ENCODE results near the gene CARM1. TPM values are rescaled to one million over a fixed set of nuclear protein-coding genes. Genes with fewer than 3 reads are reported as not detected.

CARM1 gene
- polyA plus RNA-seq, 1 experiment, result 23.5 TPM

DNA sequence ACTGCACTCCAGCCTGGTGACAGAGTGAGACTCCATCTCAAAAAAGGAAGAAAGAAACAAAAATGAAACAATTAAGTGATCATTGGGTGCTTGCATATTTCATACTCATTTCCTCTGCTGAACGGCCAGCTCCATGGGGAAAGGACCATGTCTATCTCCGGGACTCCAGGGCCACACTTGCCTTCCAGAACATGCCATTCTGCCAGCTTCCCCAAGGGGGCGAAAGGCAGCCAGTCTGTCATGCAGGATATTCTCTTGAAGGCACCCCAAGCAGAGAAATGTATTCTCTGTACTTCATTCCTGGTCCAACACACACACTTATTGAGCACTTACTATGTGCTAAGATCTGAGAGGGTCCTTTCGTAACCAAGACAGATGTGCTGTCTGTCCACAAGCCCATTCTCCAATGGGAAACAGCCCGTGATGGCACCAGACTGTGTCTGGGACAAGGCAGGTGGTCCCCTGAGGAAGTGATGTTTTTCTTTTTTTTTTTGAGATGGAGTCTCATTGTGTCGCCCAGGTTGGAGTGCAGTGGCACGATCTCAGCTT, 10.2 kb upstream of the CARM1 start:
- no peak for DNase-seq (ENCODE audit: low read depth, low spot score)
- no peaks in the 10 kb centered on the region; the same call in 1 of the 2 replicates for H3K9me3 ChIP-seq (ENCODE audit: control insufficient read depth, insufficient read depth, low read length)
- H3K27me3 ChIP-seq (ENCODE audit: control insufficient read depth, insufficient read depth, low read length), result no peaks in the 10 kb centered on the region
- H3K27ac ChIP-seq (ENCODE audit: low read depth, low read length), result peak overlapping the region; percentile 31
- ChIA-PET POLR2A (no interaction called here), CTCF (interaction anchor here (0.6 to 5.3 kb wide), 5 partner anchors 24 to 142 kb away, joined by 3 to 114 read pairs (median 4); partner anchors contain the start of gene DNM2)
- H3K4me3 ChIP-seq (ENCODE audit: low read depth, low read length), result no peak overlapping the region
- TF ChIP-seq, protein P1, sequence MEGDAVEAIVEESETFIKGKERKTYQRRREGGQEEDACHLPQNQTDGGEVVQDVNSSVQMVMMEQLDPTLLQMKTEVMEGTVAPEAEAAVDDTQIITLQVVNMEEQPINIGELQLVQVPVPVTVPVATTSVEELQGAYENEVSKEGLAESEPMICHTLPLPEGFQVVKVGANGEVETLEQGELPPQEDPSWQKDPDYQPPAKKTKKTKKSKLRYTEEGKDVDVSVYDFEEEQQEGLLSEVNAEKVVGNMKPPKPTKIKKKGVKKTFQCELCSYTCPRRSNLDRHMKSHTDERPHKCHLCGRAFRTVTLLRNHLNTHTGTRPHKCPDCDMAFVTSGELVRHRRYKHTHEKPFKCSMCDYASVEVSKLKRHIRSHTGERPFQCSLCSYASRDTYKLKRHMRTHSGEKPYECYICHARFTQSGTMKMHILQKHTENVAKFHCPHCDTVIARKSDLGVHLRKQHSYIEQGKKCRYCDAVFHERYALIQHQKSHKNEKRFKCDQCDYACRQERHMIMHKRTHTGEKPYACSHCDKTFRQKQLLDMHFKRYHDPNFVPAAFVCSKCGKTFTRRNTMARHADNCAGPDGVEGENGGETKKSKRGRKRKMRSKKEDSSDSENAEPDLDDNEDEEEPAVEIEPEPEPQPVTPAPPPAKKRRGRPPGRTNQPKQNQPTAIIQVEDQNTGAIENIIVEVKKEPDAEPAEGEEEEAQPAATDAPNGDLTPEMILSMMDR (IDR thresholded peaks at IDR 0.05; ENCODE audit: low read depth, low read length), result peak; percentile 56

DNA sequence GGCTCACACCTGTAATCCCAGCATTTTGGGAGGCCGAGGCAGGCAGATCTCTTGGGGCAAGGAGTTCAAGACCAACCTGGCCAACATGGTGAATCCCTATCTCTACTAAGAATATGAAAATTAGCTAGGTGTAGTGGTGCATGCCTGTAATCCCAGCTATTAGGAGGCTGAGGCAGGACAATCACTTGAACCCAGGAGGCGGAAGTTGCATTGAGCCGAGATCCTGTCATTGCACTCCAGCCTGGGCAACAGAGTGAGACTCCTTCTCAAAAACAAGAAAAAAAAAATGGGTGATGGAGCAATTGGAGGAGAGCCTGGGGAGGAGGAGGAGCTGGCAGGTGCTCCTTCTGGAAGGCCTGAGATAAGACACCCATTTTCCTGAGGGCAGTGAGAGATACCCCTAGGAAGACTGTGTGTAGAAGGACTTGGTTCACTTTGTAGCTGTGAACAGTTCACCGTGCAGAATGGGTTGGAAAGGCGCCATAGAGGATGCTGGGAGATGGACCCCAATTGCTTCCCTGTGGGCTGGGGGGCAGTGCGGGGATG, 8.7 kb upstream of the CARM1 start:
- TF ChIP-seq, protein P1 (IDR thresholded peaks at IDR 0.05; ENCODE audit: low read depth, low read length), result no peak

DNA sequence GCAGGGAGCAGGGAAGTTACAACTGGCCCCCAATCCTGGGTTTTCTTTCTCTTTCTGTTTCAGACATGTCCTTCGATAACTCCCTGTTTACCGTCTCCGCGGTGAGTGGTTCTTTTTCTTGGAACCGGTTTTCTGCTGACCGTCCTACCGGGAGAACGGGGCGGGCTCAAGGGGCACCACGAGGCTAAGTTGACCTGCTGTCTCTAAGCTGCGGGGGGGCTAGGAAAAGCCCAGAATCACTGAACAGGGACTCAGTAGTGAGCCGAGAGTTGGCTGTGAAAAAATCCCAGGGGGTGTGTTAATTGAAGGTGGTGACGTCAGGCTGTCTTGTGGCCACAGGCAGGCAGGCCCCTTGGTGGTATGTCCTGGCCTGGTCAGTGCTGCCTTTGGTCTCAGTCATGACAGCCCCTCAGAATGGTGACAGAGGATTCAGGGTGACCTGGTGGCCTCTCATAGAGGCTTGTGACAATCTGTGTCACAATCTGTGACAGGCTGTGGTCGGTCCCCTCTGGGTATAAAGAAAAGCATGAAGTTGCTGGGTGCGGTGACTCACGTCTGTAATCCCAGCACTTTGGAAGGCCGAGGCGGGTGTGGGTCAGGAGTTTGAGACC, 8.1 kb upstream of the CARM1 start:
- POLR2A ChIA-PET, result interaction anchor here (1.5 kb wide), 1 partner anchor 27 kb away, joined by 12 read pairs; the partner anchor contains the start of gene TMED1
- CTCF ChIA-PET, result interaction anchor here (1.0 to 5.6 kb wide), 9 partner anchors 9 to 144 kb away, joined by 4 to 116 read pairs (median 17); partner anchors contain the start of genes C19orf38, DNM2 and TMED1
- no peak overlapping the region for H3K27ac ChIP-seq (ENCODE audit: low read depth, low read length)

More for the DNA sequence above, 8.7 kb upstream of the CARM1 start:
- Histone ChIP-seq H3K27me3 (ENCODE audit: control insufficient read depth, insufficient read depth, low read length) (no peaks in the 10 kb centered on the region), H3K4me3 (ENCODE audit: low read depth, low read length) (no peak overlapping the region), H3K9me3 (ENCODE audit: control insufficient read depth, insufficient read depth, low read length) (no peaks in the 10 kb centered on the region), H3K27ac (ENCODE audit: low read depth, low read length) (no peak overlapping the region)
- CTCF ChIA-PET, result interaction anchor here (0.7 to 5.6 kb wide), 4 partner anchors 10 to 144 kb away, joined by 4 to 116 read pairs (median 60); partner anchors contain the start of genes C19orf38 and DNM2
- no peak for DNase-seq (ENCODE audit: low read depth, low spot score)
- POLR2A ChIA-PET, result no interaction called here

DNA sequence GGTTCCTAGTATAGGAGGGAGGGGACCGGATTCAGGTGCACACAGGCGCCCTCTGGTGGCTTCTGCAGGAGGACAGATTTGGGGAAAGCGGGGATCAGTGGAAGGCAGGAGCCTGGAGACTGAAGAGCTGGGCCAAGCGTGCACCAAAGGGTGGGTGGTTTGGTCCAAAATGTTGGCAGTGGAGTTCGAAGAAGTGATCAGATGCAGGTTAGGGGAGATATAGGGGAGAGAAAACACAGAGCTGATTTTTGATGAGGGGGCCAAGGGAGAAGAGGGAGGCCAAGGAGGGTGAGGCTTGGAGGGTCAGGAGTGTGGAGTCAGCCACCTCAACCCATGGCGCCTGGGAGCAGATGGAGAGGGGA, 6.8 kb upstream of the CARM1 start:
- TF ChIP-seq, protein P1 (IDR thresholded peaks at IDR 0.05; ENCODE audit: low read depth, low read length), result peak; percentile 91
- POLR2A ChIA-PET, result interaction anchor here (0.5 to 1.5 kb wide), 4 partner anchors 29 to 426 kb away, joined by 4 to 12 read pairs (median 6); partner anchors contain the start of gene TMED1
- Histone ChIP-seq H3K27ac (ENCODE audit: low read depth, low read length) (no peak overlapping the region), H3K27me3 (ENCODE audit: control insufficient read depth, insufficient read depth, low read length) (no peaks in the 10 kb centered on the region), H3K9me3 (ENCODE audit: control insufficient read depth, insufficient read depth, low read length) (no peaks in the 10 kb centered on the region), H3K4me3 (ENCODE audit: low read depth, low read length) (no peak overlapping the region)
- CTCF ChIA-PET, result interaction anchor here (0.5 to 5.6 kb wide), 33 partner anchors 9 to 588 kb away, joined by 3 to 116 read pairs (median 4); partner anchors contain the start of genes C19orf38, DNM2, QTRT1 and TMED1
- DNase-seq (ENCODE audit: low read depth, low spot score), result peak; percentile 47

More for the DNA sequence above, 8.1 kb upstream of the CARM1 start:
- no peaks in the 10 kb centered on the region for H3K9me3 ChIP-seq (ENCODE audit: control insufficient read depth, insufficient read depth, low read length)
- H3K27me3 ChIP-seq (ENCODE audit: control insufficient read depth, insufficient read depth, low read length), result no peaks in the 10 kb centered on the region
- TF ChIP-seq, protein P1 (IDR thresholded peaks at IDR 0.05; ENCODE audit: low read depth, low read length), result no peak
- H3K4me3 ChIP-seq (ENCODE audit: low read depth, low read length), result no peak overlapping the region
- DNase-seq (ENCODE audit: low read depth, low spot score), result no peak
